GM10248 (cell line): ENCODE data around the gene MVD.

ENCODE experiments used
- CTCF ChIA-PET: fragments of 300-600 bp; sonication (Branson Sonifier 250); formaldehyde crosslinking; extraction: SDS; loops from one replicate; lab custom pipeline; 2021; ENCODE audit warnings: antibody characterized with exemption; lab: Yijun Ruan, JAX
- POLR2A ChIA-PET: fragments of 350-650 bp; sonication (Branson Sonifier 250); formaldehyde crosslinking; extraction: SDS; loops from one replicate; lab custom pipeline; 2020; ENCODE audit warnings: antibody characterized with exemption; lab: Yijun Ruan, JAX
- DNase-seq: peaks from one replicate; pipeline ENCODE4 v3.0.0; 2012; ENCODE audit errors: extremely low spot score
- CTCF ChIP-seq: IDR thresholded peaks from 2 replicates; pipeline ENCODE4 v1.5.1; 2012; ENCODE audit warnings: mild to moderate bottlenecking, low read depth; ENCODE audit errors: extremely low read depth, missing control alignments, control extremely low read depth

The MVD gene

GRCh38 chr16:88701581-88702370, 38.9 kb upstream of the MVD start:
- no peak for TF ChIP-seq CTCF
- POLR2A ChIA-PET, result interaction anchor here (0.6 to 1.1 kb wide), 3 partner anchors 14 to 80 kb away, joined by 3 to 4 read pairs (median 3); no protein-coding TSS in a partner anchor

GRCh38 chr16:88700636-88701482, 38.0 kb upstream of the MVD start:
- DNase-seq, result peak; percentile 92
- TF ChIP-seq CTCF, result no peak
- ChIA-PET CTCF (interaction anchor here (2.9 kb wide), 1 partner anchor 36 kb away, joined by 14 read pairs; no protein-coding TSS in a partner anchor), POLR2A (interaction anchor here (0.6 kb wide), 1 partner anchor 50 kb away, joined by 3 read pairs; no protein-coding TSS in a partner anchor)

More at GRCh38 chr16:88701581-88702370, 38.9 kb upstream of the MVD start:
- CTCF ChIA-PET, result interaction anchor here (0.8 to 2.9 kb wide), 4 partner anchors 15 to 35 kb away, joined by 3 to 14 read pairs (median 4); no protein-coding TSS in a partner anchor
- no peak for DNase-seq

- no peak for DNase-seq
- TF ChIP-seq CTCF, result no peak
- CTCF ChIA-PET, result interaction anchor here (2.9 kb wide), 1 partner anchor 37 kb away, joined by 14 read pairs; no protein-coding TSS in a partner anchor
- POLR2A ChIA-PET, result no interaction called here
Measured at GRCh38 chr16:88700322-88700635, 37.4 kb upstream of the MVD start.

GRCh38 chr16:88699180-88699579, 36.3 kb upstream of the MVD start:
- CTCF ChIA-PET, result interaction anchor here (1.2 kb wide), 1 partner anchor 19 kb away, joined by 3 read pairs; no protein-coding TSS in a partner anchor
- no peak for TF ChIP-seq CTCF
- no peak for DNase-seq
- POLR2A ChIA-PET, result no interaction called here

GRCh38 chr16:88698646-88699045, 35.8 kb upstream of the MVD start:
- CTCF ChIA-PET, result interaction anchor here (1.2 to 1.3 kb wide), 2 partner anchors 11 to 18 kb away, joined by 3 to 4 read pairs; no protein-coding TSS in a partner anchor
- TF ChIP-seq CTCF, result no peak

More at GRCh38 chr16:88698646-88699045, 35.8 kb upstream of the MVD start:
- POLR2A ChIA-PET, result no interaction called here
- DNase-seq, result no peak
